CD4-positive, alpha-beta T cell treated with Interleukin-10 for 1 hour (primary cell): ENCODE results near the gene GNA14.
A peak's percentile ranks its signal among the peaks of the same experiment; 100 is the strongest.
"Not testable (repeated sequence)": the region's sequence is repeated elsewhere in the genome, so short reads cannot be mapped to it uniquely, and the experiment has no call there.

Source experiments
- DNase-seq: peaks from one replicate; pipeline ENCODE4 v3.0.0-alpha.2; 2020

Gene GNA14

GRCh38 chr9:77440057-77440456 is 208.1 kb downstream of the GNA14 start:
- no peak for DNase-seq

- DNase-seq: no peak
These were observed 209.5 kb downstream of the GNA14 start for GRCh38 chr9:77438653-77439052.

DNA sequence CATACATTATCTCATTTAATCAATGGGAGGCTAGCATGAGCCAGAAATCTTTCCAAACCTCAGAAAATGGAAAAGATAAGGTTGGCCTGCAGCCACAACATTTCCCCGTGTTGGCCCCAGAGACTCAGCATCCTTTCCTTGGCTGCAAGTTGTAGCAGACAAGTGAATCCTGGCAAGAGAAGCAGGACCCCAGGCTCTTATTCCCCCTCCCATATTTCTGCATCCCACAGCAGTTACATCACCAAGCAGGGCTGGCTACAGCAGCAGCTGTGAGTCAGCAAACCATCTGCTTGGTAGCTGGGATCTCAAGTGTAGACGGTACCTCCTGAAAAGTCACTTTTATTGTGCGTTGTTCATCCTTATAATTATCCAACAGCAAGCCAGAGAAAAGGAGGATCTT is 212.4 kb downstream of the GNA14 start:
- DNase-seq: no peak

- DNase-seq: no peak
These were observed 212.8 kb downstream of the GNA14 start for GRCh38 chr9:77435277-77435676.

DNA sequence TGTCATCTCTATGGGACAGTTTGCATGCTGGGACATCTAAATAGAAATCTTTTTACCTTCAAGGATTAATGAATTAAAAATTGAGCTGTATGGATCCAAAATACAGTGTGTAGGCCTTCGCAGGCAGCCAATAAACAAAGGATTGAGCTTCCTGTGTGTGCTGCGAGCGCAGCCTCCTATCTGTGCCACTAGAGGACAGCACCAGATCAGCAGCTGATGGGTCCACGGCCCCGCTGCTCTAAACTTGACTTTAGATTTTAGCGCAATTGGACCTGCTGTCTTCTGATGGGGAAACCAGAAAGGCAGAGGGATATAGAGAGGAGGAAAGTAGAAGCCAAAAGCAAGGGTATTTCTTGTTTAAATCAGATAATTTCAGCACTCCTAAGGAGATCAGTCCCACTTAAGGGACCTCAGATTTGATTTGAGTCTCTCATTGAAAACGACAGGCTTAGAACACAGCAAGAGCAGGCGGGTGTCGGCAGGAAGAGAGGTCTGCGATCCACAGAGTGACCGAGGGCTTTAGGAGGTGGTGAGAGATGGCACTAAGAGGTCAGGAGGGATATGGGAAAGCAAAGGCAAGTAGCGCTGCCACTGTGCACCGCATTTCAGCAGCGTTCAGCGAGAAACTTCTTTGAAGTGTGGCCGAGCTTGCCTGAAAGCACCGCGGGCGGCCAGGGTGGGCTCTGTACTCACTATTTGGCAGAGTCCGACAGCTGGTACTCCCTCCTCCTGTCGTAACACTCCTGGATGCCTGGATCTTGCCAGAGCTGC is 214.3 kb downstream of the GNA14 start:
- DNase-seq: peak; percentile 51

DNA sequence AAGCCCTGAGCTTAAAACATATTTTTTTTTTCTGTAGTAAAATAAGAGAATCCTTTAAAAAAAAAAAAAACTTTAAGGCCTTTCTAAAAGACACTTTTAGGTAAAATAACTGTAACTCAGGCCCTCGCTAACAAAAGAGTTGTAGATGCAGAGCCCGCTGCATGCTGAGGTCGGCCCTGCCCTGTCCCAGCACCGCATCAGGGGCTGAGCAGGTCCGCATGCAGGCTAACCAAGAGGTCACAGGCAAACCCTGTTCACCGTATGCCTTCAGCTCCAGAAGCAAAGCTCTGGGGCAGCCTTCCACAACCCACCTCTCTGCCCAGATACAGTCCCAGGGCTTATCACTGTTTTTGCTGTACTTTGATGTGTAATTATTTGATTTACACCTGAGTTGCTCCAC is 216.1 kb downstream of the GNA14 start:
- no peak for DNase-seq

DNA sequence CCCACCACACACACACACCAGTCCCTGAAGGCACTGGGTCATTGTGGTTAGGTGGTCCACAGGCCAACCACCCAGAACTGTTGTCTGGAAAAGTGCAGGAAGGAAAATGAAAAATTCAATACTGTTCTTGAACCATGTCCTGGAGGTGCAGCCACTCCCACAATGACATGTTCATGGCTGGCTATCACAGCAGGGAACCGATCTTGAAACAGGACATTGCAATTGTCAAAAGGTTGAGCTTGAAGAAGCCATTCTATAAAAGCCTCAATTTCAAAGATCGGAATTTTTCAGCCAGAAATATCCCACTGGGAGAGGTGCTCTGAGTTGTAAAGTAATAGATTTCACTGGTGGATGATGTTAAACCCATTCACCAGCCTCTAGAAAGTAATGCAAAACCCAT is 218.2 kb downstream of the GNA14 start:
- DNase-seq: no peak

DNA sequence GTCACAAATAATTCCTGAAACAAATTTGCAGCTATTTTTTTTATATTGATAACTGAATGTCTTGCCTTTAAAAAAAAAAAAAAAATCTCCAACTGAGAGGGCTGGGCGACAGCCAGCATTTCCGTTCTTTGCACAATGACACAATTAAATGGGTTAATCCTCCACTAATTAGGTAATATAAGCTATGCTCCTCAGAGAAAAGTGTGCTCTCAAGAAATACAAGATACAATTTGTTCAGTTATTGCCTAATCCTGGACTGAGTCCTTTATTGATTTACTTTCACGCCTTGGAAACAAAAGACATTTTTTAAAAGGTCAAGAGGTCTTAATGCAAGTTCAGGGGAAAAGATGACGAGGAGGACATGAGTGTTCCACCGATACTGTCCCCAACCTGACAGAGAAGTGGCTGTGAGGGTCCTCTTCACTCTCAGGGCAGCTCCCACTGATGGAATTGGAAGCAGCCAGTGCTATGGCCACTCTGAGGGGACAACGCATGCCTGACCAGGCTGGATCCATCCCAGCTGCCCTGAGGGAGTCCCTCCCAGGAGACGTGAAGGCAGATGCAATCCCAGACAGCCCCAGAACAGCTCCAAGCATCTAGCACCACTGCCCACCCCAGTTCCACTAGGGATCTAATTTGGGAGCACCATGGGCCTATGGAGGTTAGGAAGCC is 220.7 kb downstream of the GNA14 start:
- DNase-seq: no peak

- no peak for DNase-seq
These were observed 221.4 kb downstream of the GNA14 start for GRCh38 chr9:77426712-77427111.

DNA sequence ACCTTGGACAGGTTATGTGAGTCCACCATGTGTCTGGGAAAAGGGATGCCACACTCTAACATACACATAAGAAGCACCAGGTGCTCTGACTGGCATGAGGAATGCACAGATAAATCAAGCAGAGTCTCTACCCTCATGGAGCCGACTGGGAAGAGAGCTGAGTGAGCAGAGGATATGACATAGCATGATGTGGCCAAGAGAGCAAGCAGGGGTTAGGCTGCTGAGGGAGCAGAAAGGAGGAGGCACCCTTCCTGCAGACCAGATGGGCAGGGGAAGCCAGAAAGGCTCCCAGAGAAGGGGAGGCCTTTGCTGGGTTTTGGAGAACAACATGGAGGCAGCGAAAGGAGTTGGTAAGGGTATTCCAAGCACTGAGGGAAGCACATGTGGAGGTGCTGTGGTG is 223.1 kb downstream of the GNA14 start:
- no peak for DNase-seq

DNA sequence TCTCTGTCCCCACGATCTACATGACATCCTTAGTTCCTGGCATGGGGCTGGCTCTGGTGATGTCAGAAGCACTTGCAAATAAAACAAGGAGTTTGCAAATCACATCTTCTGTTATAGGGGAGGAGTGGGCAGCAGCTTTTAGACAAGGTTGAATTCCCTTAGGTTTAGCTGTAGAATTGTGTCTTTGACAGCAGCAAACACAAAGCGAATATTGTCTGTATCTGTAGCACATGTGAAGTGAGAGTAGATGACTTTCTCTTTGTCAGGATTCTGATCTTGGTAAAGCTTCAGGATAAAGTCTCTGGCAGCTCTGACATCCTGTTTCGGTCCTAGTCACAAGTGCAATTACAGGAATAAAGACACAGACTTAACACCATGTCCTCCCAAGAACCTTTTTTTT is 224.3 kb downstream of the GNA14 start:
- DNase-seq: no peak

DNA sequence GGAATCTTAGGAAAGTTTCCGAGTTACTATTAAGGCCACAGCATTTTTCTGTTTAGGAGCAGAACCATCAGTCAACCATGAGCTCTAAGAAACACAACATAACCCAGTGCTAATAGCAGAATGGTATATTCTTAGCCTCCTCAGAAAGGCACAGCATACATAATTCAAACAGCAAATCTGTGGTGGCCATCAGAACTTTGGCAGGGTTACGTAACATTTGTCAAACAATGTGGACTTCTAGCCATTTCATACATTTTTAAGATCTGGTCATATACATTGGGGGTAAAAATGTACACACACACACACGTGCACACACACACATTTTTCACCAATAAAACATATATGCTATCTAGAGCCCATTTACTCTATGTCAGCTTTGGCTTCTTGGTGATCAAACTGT is 225.2 kb downstream of the GNA14 start:
- DNase-seq: no peak

- DNase-seq: no peak
These were observed 226.4 kb downstream of the GNA14 start for GRCh38 chr9:77421506-77422265.

DNA sequence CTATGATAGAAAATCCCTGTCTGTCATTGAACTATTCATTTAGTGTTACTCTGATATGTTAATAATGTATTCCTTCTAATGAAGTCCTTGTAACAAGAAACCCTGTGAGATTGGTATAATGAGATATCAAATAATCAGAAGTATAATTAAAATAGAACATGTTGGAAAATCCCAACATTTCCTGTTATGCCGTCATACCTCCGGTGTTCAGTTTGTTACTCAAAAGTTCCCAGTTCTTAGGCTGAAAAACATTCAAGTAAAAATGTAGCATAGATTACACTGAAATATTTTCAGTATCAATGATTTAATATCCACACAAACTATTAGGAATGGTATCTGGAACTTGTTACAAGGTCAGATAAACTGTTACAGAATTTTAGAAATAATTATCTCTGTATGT is 227.5 kb downstream of the GNA14 start:
- DNase-seq: no peak

- DNase-seq: no peak
These were observed 229.9 kb downstream of the GNA14 start for GRCh38 chr9:77418226-77418625.

DNA sequence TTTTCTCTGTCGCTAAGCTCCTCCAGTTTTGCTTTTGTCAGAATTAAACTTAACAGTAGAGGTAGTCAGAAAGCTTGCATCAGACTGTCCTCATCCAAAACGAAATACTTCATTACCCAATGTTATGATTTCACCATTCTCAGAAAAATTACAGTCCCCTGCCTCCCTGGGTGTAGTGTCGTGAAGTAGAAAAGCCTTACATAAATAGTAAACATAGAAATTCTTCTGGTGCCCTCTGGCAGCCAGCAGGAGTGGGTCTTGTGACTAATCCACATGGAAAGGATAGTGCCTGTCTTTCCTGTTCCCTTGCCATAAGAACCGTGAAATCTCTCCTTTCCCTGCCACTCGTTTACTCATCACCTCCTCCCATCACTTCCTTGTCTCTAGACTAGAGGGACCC is 230.6 kb downstream of the GNA14 start:
- DNase-seq: no peak

DNA sequence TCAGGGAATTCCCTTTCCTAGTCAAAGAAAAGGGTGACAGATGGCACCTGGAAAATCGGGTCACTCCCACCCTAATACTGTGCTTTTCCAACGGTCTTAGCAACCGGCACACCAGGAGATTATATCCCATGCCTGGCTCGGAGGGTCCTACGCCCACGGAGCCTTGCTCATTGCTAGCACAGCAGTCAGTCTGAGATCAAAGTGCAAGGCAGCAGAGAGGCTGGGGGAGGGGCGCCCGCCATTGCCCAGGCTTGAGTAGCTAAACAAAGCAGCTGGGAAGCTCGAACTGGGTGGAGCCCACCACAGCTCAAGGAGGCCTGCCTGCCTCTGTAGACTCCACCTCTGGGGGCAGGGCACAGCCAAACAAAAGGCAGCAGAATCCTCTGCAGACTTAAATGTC is 239.6 kb downstream of the GNA14 start:
- DNase-seq: not testable (repeated sequence)

DNA sequence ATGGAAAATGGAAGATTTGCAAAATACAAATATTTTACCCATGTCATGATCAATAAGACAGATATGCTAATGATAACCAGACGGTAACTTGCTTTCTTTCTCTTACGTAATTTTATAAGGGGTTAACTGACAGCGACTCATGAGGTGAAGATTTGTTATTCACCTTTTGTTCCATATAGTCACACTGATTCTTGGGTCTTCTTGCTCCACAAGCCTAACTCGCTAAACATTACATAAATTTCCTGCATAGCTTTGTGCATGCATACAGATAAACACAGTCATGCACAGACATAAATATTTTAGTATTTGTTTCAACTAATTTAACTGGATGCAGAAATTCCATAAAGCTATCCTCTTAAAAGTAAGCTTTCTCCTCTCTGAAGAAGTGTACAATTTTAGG is 244.9 kb downstream of the GNA14 start:
- no peak for DNase-seq

- no peak for DNase-seq
These were observed 245.8 kb downstream of the GNA14 start for GRCh38 chr9:77402286-77402685.

DNA sequence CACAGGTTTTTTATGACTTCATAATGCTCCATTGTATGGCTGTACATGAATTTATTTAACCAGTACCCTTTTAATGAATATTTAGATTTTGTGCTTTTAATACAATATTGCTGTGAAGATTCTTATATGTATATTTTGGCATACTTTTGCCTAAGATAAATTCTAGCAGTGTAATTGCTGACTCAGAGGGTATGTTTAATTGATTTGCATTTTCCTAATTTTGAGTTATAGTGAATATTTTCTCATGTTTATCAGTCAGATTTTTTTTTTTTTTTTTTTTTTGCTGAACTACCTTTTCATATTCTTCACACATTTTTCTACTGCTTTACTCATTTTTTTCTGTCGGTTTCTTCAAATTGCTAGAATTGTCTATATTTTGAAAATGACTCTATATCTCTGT is 248.2 kb downstream of the GNA14 start:
- no peak for DNase-seq

DNA sequence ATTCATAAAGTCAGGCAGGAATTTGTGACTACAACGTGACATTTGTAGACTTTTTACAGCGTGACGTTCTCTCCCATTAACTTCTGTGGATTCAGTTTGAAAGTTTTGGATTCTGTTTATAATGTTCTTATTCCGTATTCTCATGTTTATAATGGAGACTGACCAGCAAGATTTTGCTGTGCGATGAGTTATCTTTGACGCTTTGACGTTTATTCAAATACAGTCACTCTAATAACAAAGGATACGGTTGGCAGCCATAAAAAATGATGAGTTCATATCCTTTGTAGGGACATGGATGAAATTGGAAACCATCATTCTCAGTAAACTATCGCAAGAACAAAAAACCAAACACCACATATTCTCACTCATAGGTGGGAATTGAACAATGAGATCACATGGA is 249.5 kb downstream of the GNA14 start:
- not testable (repeated sequence) for DNase-seq

GRCh38 chr9:77392328-77392727 is 255.8 kb downstream of the GNA14 start:
- no peak for DNase-seq

DNA sequence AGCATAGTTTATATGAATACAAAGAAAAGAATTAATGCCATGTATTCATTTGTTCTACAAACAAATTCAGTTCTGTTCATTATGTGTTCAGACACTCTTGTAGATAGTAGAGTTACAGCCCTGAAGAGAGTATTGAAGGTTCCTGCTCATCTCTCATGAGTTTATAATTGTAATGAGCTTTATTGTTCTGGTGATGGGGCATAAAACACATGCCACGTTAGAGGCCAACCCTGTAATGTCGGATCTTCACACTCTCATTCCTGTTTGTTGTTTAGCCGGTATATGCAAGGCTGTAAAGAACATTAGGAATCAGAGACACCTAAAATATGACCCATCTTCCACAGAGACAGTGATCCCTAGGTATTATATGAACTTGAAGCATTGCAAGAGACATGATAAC is 256.3 kb downstream of the GNA14 start:
- no peak for DNase-seq

DNA sequence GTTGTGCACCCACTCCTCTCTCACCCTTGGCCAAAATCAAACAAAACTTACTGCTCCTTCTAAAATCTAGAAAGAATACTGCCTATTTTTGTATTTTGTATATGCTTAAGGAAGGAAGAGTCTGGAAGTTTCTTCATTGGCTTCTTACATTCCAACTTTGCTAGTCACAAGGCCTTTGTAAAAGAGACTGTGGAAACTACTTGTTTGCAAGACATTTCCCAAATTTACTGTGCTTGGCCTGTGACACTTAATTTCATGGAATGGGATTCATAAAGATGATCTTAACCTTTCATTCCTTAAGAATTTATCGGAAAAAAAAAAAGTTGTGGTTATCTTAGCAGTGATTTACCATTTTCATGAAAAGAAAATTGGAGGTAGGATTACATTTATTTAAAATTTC is 261.9 kb downstream of the GNA14 start:
- DNase-seq: no peak
